Coronary artery (tissue), 2 donors: Measurements from ENCODE around the gene FSCB.
"Not testable (repeated sequence)": the region's sequence is repeated elsewhere in the genome, so short reads cannot be mapped to it uniquely, and the experiment has no call there.

ENCODE experiments used
- DNase-seq: peaks from one replicate; pipeline ENCODE4 v3.0.0-alpha.2; 2017; ENCODE audit warnings: low spot score
- H3K27ac ChIP-seq, 2 donors: fragments of 200-600 bp; sonication (generic); one replicate each; pipeline ENCODE4 v1.5.1; 2016 to 2019
- H3K4me3 ChIP-seq: fragments of 200-600 bp; sonication (generic); 2 replicates; pipeline ENCODE4 v1.5.1; 2016; ENCODE audit warnings: mild to moderate bottlenecking, moderate library complexity
- CTCF ChIP-seq: fragments of 200-600 bp; sonication (generic); IDR thresholded peaks from one replicate; pipeline ENCODE4 v1.5.1; 2019; ENCODE audit warnings: antibody characterized with exemption

The FSCB gene

GRCh38 chr14:44507183-44507582, at the start of gene FSCB:
TSS of gene FSCB (minus strand) at chr14:44507283. CDS start at chr14:44506987, 296 bp downstream.
- TF ChIP-seq CTCF, result no peak
- Histone ChIP-seq H3K4me3 (no peak within 1 kb of the TSS), H3K27ac (no peak within 1 kb of the TSS)
- DNase-seq, result no peak

- DNase-seq, result no peak
- no peak for TF ChIP-seq CTCF
- Histone ChIP-seq H3K27ac (no peak overlapping the region), H3K4me3 (no peak overlapping the region)
Measured at GRCh38 chr14:44531658-44532057, 24.6 kb upstream of the FSCB start.

GRCh38 chr14:44530475-44530874, 23.4 kb upstream of the FSCB start:
- no peak for DNase-seq
- Histone ChIP-seq H3K4me3 (no peak overlapping the region), H3K27ac (no peak overlapping the region)
- TF ChIP-seq CTCF, result no peak

- DNase-seq, result no peak
- H3K4me3 ChIP-seq, result no peak overlapping the region
- no peak for TF ChIP-seq CTCF
- no peak overlapping the region for H3K27ac ChIP-seq
Measured at GRCh38 chr14:44529026-44529425, 21.9 kb upstream of the FSCB start.

GRCh38 chr14:44528180-44528579, 21.1 kb upstream of the FSCB start:
- no peak for TF ChIP-seq CTCF
- H3K4me3 ChIP-seq, result no peak overlapping the region
- H3K27ac ChIP-seq, result no peak overlapping the region
- DNase-seq, result no peak

GRCh38 chr14:44525237-44525636, 18.2 kb upstream of the FSCB start:
- DNase-seq, result no peak
- Histone ChIP-seq H3K27ac (no peak overlapping the region), H3K4me3 (no peak overlapping the region)
- TF ChIP-seq CTCF, result no peak

GRCh38 chr14:44515668-44516067, 8.6 kb upstream of the FSCB start:
- H3K27ac ChIP-seq, DNase-seq, H3K4me3 ChIP-seq: not testable (repeated sequence)

- Histone ChIP-seq H3K4me3 (no peak overlapping the region), H3K27ac (no peak overlapping the region)
- no peak for DNase-seq
- TF ChIP-seq CTCF, result no peak
Measured at GRCh38 chr14:44508834-44509233, 1.8 kb upstream of the FSCB start.
